Gastroesophageal sphincter (tissue), 3 donors: ENCODE data around the gene SOCS3.

ENCODE experiments used
- EP300 ChIP-seq: sonication (generic); formaldehyde crosslinking; IDR thresholded peaks from one replicate; pipeline ENCODE4 v1.6.1; 2017; ENCODE audit warnings: antibody characterized with exemption, mild to moderate bottlenecking
- POLR2A ChIP-seq, 2 donors: fragments of 450-650 bp; IDR thresholded peaks; one replicate each; pipeline ENCODE4 v1.6.1; 2017; ENCODE audit warnings: antibody characterized with exemption in 2 of 2, mild to moderate bottlenecking in 2 of 2, moderate library complexity in 1 of 2
- POLR2AphosphoS5 ChIP-seq: sonication (generic); formaldehyde crosslinking; IDR thresholded peaks from one replicate; pipeline ENCODE4 v1.6.1; 2017; ENCODE audit warnings: antibody characterized with exemption
- TF ChIP-seq, protein P1 (sequence below), 4 experiments: fragments of 200-600 bp in 2 of 4; fragments of 450-650 bp in 2 of 4; sonication (generic) in 1 of 4; IDR thresholded peaks; one replicate each; pipeline ENCODE4 v1.5.1; 2017 to 2019; ENCODE audit warnings: antibody characterized with exemption in 4 of 4, mild to moderate bottlenecking in 2 of 4, moderate library complexity in 2 of 4

DNA sequence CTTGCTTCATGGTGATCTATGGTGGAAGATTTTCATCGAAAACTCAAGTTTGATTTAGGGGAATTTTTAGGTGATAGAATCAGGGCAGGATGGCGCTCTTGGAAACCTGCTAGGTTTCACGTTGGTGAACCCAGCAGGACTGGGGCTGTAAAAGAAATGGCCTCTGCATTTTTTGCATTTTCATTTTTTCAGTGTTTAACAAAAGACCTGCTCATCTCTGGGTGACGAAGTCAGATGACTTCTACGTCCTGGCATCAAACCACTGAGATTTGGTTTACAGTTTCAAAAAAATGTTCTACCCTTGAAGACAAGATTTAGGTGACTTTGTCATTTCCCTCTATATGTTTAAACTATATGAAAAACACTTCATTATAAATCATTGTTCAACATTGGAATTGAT lies 20.5 kb upstream of the SOCS3 start:
- no peak for TF ChIP-seq POLR2A (IDR thresholded peaks at IDR 0.05)
- TF ChIP-seq, protein P1, sequence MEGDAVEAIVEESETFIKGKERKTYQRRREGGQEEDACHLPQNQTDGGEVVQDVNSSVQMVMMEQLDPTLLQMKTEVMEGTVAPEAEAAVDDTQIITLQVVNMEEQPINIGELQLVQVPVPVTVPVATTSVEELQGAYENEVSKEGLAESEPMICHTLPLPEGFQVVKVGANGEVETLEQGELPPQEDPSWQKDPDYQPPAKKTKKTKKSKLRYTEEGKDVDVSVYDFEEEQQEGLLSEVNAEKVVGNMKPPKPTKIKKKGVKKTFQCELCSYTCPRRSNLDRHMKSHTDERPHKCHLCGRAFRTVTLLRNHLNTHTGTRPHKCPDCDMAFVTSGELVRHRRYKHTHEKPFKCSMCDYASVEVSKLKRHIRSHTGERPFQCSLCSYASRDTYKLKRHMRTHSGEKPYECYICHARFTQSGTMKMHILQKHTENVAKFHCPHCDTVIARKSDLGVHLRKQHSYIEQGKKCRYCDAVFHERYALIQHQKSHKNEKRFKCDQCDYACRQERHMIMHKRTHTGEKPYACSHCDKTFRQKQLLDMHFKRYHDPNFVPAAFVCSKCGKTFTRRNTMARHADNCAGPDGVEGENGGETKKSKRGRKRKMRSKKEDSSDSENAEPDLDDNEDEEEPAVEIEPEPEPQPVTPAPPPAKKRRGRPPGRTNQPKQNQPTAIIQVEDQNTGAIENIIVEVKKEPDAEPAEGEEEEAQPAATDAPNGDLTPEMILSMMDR (IDR thresholded peaks at IDR 0.05), result no peak
- no peak for TF ChIP-seq POLR2AphosphoS5
- no peak for TF ChIP-seq EP300
